Erythroblast (primary cell): ENCODE results near the gene XRCC1.

Experiments used
- GATA1 ChIP-seq: IDR thresholded peaks from 2 replicates; pipeline ENCODE4 v1.6.1; 2011; ENCODE audit warnings: low read depth, mild to moderate bottlenecking, control low read depth, low read length, moderate library complexity
- POLR2A ChIP-seq: IDR thresholded peaks from 2 replicates; pipeline ENCODE4 v1.6.1; 2011; ENCODE audit warnings: mild to moderate bottlenecking, low read length

- TF ChIP-seq POLR2A, result no peak
- no peak for TF ChIP-seq GATA1
These were observed 23.2 kb downstream of the XRCC1 start for GRCh38 chr19:43552198-43552450.
